Gastrocnemius medialis (tissue), 4 donors: Measurements from ENCODE around the gene LIMCH1.

Source experiments
- CTCF ChIP-seq, 5 experiments: fragments of 450-650 bp in 3 of 5; fragments of 200-600 bp in 2 of 5; sonication (generic) in 2 of 5; IDR thresholded peaks in 4 of 5; conservative IDR thresholded peaks in 1 of 5; 1 replicate in 4 of 5; 2 replicates in 1 of 5; pipeline ENCODE4 v1.5.1; 2016 to 2019; ENCODE audit warnings: antibody characterized with exemption in 5 of 5, mild to moderate bottlenecking in 3 of 5, moderate library complexity in 3 of 5
- POLR2A ChIP-seq, 2 donors: fragments of 450-650 bp; IDR thresholded peaks; one replicate each; pipeline ENCODE4 v1.6.1; 2017; ENCODE audit warnings: antibody characterized with exemption in 2 of 2, mild to moderate bottlenecking in 2 of 2, moderate library complexity in 2 of 2

- TF ChIP-seq CTCF (IDR thresholded peaks at IDR 0.05 in 4 of 5, conservative IDR thresholded peaks at IDR 0.05 in 1 of 5) (no peak), POLR2A (IDR thresholded peaks at IDR 0.05) (no peak)
Measured at GRCh38 chr4:41550308-41550707, 12.4 kb downstream of the LIMCH1 start.
